A673 (cell line): ENCODE results near the gene GABRR2. TPM values are rescaled to one million over a fixed set of nuclear protein-coding genes. Genes with fewer than 3 reads are reported as not detected.

Experiments
- BruUV-seq: library from RNA; stranded (reverse); fragments of 400-500 nt; replicated peaks from 2 replicates; lab custom pipeline; 2021; lab: Mats Ljungman, UMichigan
- CTCF ChIA-PET: fragments of 300-600 bp; sonication (Branson Sonifier 250); formaldehyde crosslinking; loops from one replicate; lab custom pipeline; 2022; ENCODE audit warnings: antibody characterized with exemption; lab: Charles Lee
- POLR2A ChIA-PET: fragments of 300-600 bp; sonication (Branson Sonifier 250); formaldehyde crosslinking; loops from one replicate; lab custom pipeline; 2022; ENCODE audit warnings: antibody characterized with exemption; ENCODE audit not compliant: low non-redundant PET; lab: Charles Lee
- DNase-seq: peaks from one replicate; pipeline ENCODE4 v3.0.0-alpha.2; 2015; ENCODE audit warnings: low spot score
- H3K27ac ChIP-seq: fragments of 200-600 bp; sonication (generic); 2 replicates; pipeline ENCODE4 v1.5.1; 2016; ENCODE audit warnings: mixed run types, low read depth, mild to moderate bottlenecking, mixed read lengths, antibody characterized with exemption, low read length; ENCODE audit not compliant: poor library complexity, severe bottlenecking
- H3K27me3 ChIP-seq: fragments of 200-600 bp; sonication (generic); replicated peaks from 2 replicates; pipeline ENCODE4 v1.6.1; 2017; ENCODE audit warnings: mixed run types, low read depth, mild to moderate bottlenecking, mixed read lengths, antibody characterized with exemption, low read length; ENCODE audit not compliant: insufficient read depth, poor library complexity
- H3K36me3 ChIP-seq: fragments of 200-600 bp; sonication (generic); 2 replicates; pipeline ENCODE4 v1.6.1; 2016; ENCODE audit warnings: mixed run types, mild to moderate bottlenecking, mixed read lengths, antibody characterized with exemption, low read length; ENCODE audit not compliant: insufficient read depth, poor library complexity, severe bottlenecking
- H3K4me1 ChIP-seq: fragments of 200-600 bp; sonication (generic); 2 replicates; pipeline ENCODE4 v1.6.1; 2017; ENCODE audit warnings: mixed run types, mild to moderate bottlenecking, mixed read lengths, antibody characterized with exemption, low read length; ENCODE audit not compliant: insufficient read depth, poor library complexity, severe bottlenecking
- H3K4me3 ChIP-seq: fragments of 200-600 bp; sonication (generic); 2 replicates; pipeline ENCODE4 v1.5.1; 2016; ENCODE audit warnings: low read depth, mixed run types, mild to moderate bottlenecking, mixed read lengths, low read length; ENCODE audit not compliant: poor library complexity, severe bottlenecking
- H3K9me3 ChIP-seq: fragments of 200-600 bp; sonication (generic); 2 replicates; pipeline ENCODE4 v1.6.1; 2016; ENCODE audit warnings: mixed run types, low read depth, mild to moderate bottlenecking, mixed read lengths, antibody characterized with exemption, low read length; ENCODE audit not compliant: poor library complexity, severe bottlenecking
- CTCF ChIP-seq: fragments of 300-800, 200-600 bp; sonication (generic); conservative IDR thresholded peaks from 2 replicates; pipeline ENCODE4 v1.5.1; 2017; ENCODE audit warnings: low read depth, mild to moderate bottlenecking, antibody characterized with exemption, low read length, moderate library complexity, mixed read lengths
- EZH2 ChIP-seq: fragments of 200-600 bp; sonication (generic); IDR thresholded peaks from 2 replicates; pipeline ENCODE4 v1.6.1; 2017; ENCODE audit warnings: borderline replicate concordance, low read depth, mild to moderate bottlenecking, mixed read lengths, antibody characterized with exemption, low read length; ENCODE audit not compliant: poor library complexity, severe bottlenecking
- intact Hi-C: fragments of 100-400 bp; cut with micrococcal nuclease; formaldehyde crosslinking; loops from one replicate; pipeline ENCODE4 v1.10.0; 2022; ENCODE audit not compliant: unreplicated experiment
- total RNA-seq: library from RNA; stranded (reverse); gene quantifications from 2 replicates; pipeline ENCODE4 v1.2.3, GENCODE V29; 2021

Gene GABRR2
- total RNA-seq, 1 experiment from 2014 or later: 0.67 TPM

GRCh38 chr6:89270951-89271721 is 44.0 kb downstream of the GABRR2 start:
- Histone ChIP-seq H3K27me3 (no peaks in the 10 kb centered on the region), H3K9me3 (no peaks in the 10 kb centered on the region), H3K27ac (no peak overlapping the region), H3K36me3 (no peaks in the 10 kb centered on the region), H3K4me1 (no peaks in the 10 kb centered on the region), H3K4me3 (no peak overlapping the region)
- ChIA-PET POLR2A (no interaction called here), CTCF (no interaction called here)
- intact Hi-C loops: no loop called here
- no TSS peak for BruUV-seq
- TF ChIP-seq CTCF (no peak), EZH2 (no peak)
- no peak for DNase-seq

GRCh38 chr6:89269981-89270380 is 45.1 kb downstream of the GABRR2 start:
- no peaks in the 10 kb centered on the region for H3K4me1 ChIP-seq
- intact Hi-C loops: no loop called here
- CTCF ChIA-PET: no interaction called here
- H3K9me3 ChIP-seq: no peaks in the 10 kb centered on the region
- POLR2A ChIA-PET: interaction anchor here (0.7 kb wide), 1 partner anchor 64 kb away, joined by 3 read pairs; no protein-coding TSS in a partner anchor
- H3K27me3 ChIP-seq: no peaks in the 10 kb centered on the region
- DNase-seq: no peak
- TF ChIP-seq CTCF (no peak), EZH2 (no peak)
- no peak overlapping the region for H3K4me3 ChIP-seq
- no peaks in the 10 kb centered on the region for H3K36me3 ChIP-seq
- H3K27ac ChIP-seq: no peak overlapping the region
- BruUV-seq: no TSS peak

GRCh38 chr6:89269252-89269651 is 45.8 kb downstream of the GABRR2 start:
- Histone ChIP-seq H3K4me3 (no peak overlapping the region), H3K27ac (no peak overlapping the region), H3K27me3 (no peaks in the 10 kb centered on the region), H3K4me1 (no peaks in the 10 kb centered on the region), H3K36me3 (no peaks in the 10 kb centered on the region), H3K9me3 (no peaks in the 10 kb centered on the region)
- CTCF ChIA-PET: no interaction called here
- POLR2A ChIA-PET: interaction anchor here (0.7 kb wide), 1 partner anchor 65 kb away, joined by 3 read pairs; no protein-coding TSS in a partner anchor
- DNase-seq: no peak
- no peak for TF ChIP-seq CTCF
- BruUV-seq: no TSS peak
- intact Hi-C loops: no loop called here
